Activated CD8-positive, alpha-beta memory T cell treated with anti-CD3 and anti-CD28 coated beads for 36 hours (primary cell): Measurements from ENCODE around the gene GUCY1B1. TPM values are rescaled to one million over a fixed set of nuclear protein-coding genes. Genes with fewer than 3 reads are reported as not detected.

Experiments used
- CTCF ChIA-PET: fragments of 350-600 bp; sonication (Branson Sonifier 250); formaldehyde crosslinking; loops from one replicate; lab custom pipeline; 2021; ENCODE audit warnings: antibody characterized with exemption; lab: Charles Lee
- POLR2A ChIA-PET: fragments of 350-600 bp; sonication (Branson Sonifier 250); formaldehyde crosslinking; loops from one replicate; lab custom pipeline; 2021; ENCODE audit warnings: antibody characterized with exemption; lab: Charles Lee
- total RNA-seq, 2 experiments: library from RNA; stranded (reverse); gene quantifications; one replicate each; pipeline ENCODE4 v1.2.3, GENCODE V29; 2021

The GUCY1B1 gene
- total RNA-seq: under 1 TPM; 0.08 to 0.29 TPM

- ChIA-PET CTCF (no interaction called here), POLR2A (no interaction called here)
Observed at GRCh38 chr4:155758481-155759371, at the start of gene GUCY1B1. TSS of gene GUCY1B1 (plus strand) at chr4:155759021. CDS start at chr4:155759141, 120 bp downstream.

GRCh38 chr4:155709918-155710317, 48.9 kb upstream of the GUCY1B1 start:
- ChIA-PET POLR2A (no interaction called here), CTCF (no interaction called here)

DNA sequence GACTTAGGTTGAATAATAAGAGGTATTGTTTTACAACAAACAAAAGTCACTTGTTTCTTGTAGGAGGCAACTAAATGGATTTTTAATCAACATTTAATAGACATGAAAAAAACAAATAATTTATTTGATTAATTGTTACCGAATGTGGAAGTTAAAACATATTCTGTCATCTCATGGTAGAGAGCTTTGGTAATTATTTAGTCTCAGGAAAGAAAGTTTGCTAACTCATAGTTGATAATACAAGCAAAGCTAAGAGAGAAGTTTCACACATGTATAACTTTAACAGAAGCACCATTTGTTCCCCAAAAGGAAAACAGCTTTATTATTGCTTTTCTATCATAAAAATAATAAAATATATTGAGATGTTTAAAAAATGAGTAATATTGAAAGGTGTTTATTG, 47.3 kb upstream of the GUCY1B1 start:
- POLR2A ChIA-PET: no interaction called here
- CTCF ChIA-PET: no interaction called here

DNA sequence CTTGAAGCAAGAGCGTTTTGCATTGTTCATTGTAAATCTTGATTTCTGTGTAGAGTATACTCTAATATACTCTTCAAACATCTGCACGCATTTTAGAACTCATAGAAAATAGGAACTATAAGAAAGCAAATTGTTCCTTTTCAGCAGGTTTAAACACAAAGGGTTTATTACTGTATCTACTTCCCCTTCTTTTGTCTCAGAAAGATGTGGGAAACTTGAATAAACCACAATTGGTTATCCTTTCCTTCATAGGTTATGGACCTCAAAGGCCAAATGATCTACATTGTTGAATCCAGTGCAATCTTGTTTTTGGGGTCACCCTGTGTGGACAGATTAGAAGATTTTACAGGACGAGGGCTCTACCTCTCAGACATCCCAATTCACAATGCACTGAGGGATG, 46.0 kb upstream of the GUCY1B1 start:
- ChIA-PET POLR2A (no interaction called here), CTCF (no interaction called here)

- CTCF ChIA-PET: no interaction called here
- POLR2A ChIA-PET: no interaction called here
Observed at GRCh38 chr4:155713911-155714310, 44.9 kb upstream of the GUCY1B1 start.

- POLR2A ChIA-PET: no interaction called here
- CTCF ChIA-PET: no interaction called here
Observed at GRCh38 chr4:155722336-155722735, 36.5 kb upstream of the GUCY1B1 start.

DNA sequence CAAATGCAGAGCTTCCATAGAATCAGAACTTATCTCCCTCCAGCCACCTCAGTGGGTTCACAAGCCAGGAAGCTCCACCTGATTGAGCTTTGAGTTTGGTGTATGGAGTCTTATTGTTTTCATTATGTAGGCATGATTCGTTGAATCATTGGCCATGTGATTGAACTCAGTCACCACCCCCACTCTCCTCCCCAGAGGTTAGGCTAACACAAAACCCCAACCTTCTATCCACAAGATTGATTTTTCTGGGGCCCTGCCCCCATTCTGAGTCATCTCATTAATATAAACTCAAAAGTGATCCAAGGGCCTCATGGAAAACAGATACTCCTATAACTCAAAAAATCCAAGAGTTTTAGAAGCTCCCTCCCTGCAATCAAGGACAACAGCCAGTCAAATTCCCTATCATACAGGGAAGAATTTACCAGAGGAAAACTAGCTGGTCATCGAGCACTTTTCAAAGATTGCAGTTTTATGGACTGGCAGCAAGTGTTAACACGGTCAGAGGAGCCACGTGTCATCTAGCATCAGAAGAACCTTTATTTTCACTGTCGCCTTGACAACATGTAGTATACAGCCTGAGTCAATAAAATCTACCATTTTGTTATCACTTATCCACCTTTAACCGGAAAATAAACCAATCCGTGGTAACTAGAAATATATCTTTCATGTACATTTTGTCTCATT, 35.9 kb upstream of the GUCY1B1 start:
- ChIA-PET POLR2A (no interaction called here), CTCF (no interaction called here)

DNA sequence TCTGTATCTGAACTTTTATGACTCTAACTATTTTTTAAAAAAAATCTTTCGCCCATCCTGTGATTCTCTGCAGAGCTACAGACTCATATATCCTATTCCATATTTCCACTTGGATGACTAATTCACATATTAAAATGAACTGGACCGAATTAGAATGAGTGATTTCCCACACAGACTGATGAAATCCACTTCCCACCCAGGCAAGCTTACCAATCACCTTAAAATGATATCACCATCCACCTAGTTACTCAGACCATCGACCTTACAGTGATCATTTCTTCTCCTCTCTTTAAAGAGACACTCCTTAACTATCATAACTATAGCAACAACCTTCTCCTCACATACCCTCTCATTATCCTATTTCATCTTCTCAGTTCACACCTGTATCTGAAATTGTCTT, 34.1 kb upstream of the GUCY1B1 start:
- CTCF ChIA-PET: no interaction called here

DNA sequence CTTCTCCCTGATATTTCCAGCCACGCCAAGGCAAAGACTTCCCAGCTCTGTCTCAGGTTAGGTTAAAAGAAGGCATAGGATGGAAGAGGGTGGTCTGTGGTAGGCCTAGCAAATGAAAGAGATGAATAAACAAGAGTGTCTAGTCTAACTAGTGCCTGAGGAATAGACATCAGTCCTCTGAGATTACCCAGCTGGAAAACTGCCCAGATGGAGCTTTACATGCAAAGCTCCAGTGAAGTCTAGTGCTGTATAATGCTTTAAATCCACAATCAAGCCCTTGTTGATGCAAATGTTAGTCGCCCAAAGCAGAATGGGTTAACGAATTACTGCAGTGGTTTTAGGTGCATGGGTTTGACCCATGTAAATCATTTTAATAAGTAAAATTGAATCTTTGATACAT, 24.8 kb upstream of the GUCY1B1 start:
- CTCF ChIA-PET: no interaction called here
- POLR2A ChIA-PET: no interaction called here

More for the DNA sequence above, 34.1 kb upstream of the GUCY1B1 start:
- POLR2A ChIA-PET: no interaction called here

- POLR2A ChIA-PET: no interaction called here
- CTCF ChIA-PET: no interaction called here
Observed at GRCh38 chr4:155734951-155735350, 23.9 kb upstream of the GUCY1B1 start.

GRCh38 chr4:155735496-155735895, 23.3 kb upstream of the GUCY1B1 start:
- ChIA-PET CTCF (no interaction called here), POLR2A (no interaction called here)

DNA sequence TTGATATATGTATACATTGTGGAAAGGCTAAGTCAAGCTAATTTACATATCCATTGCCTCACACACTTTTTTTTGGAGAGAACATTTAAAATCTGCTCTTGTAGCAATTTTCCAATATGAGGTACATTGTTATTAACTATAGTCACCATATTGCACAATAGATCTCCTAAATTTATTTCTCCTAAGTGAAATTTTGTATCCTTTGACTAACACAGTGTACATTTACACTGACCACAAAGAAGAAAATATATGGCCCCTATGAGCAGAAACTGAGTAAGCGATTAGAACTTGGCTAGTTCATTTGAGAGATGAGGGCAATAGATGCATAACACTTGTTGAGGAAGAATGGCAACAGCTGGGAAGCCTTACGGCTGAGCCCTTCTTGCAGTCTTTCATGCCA, 20.3 kb upstream of the GUCY1B1 start:
- ChIA-PET POLR2A (no interaction called here), CTCF (no interaction called here)

- ChIA-PET POLR2A (no interaction called here), CTCF (no interaction called here)
Observed at GRCh38 chr4:155741546-155741945, 17.3 kb upstream of the GUCY1B1 start.

DNA sequence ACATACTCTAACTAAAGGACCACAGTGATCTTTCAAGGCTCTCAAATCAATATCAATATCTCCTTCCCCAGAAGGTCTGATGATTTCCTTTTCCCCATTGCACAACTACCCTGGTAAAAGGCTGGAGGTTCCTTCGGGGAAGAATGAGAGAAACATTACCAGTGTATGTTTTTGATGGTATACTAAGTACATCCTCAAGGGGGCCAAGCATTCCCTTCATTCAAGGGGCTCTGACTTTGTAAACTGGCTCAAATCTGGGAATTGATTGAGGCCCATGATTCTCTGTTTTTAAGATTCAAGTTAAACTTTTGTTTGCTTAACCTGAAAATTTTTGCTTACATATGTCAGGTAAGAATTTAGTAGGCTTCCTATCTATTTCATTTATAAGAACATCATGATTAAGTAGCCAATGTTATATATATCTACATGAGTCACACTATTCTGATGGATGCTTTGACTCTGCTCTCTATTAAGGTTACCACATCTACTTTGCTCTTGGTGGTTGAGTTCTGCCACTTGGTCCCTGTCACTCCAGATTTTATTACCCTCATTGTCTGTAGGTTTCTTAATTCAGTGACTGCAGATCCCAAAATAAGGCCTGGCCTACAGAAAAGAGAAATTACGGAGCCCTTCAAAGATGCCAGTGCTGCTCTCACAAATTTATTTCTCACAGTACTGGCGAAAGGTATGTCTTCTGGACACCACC, 16.4 kb upstream of the GUCY1B1 start:
- CTCF ChIA-PET: no interaction called here
- POLR2A ChIA-PET: no interaction called here

- POLR2A ChIA-PET: no interaction called here
- CTCF ChIA-PET: no interaction called here
Observed at GRCh38 chr4:155745984-155746383, 12.8 kb upstream of the GUCY1B1 start.

GRCh38 chr4:155748039-155748438, 10.8 kb upstream of the GUCY1B1 start:
- CTCF ChIA-PET: no interaction called here
- POLR2A ChIA-PET: no interaction called here

- ChIA-PET CTCF (no interaction called here), POLR2A (no interaction called here)
Observed at GRCh38 chr4:155749041-155749440, 9.8 kb upstream of the GUCY1B1 start.

GRCh38 chr4:155751569-155751968, 7.3 kb upstream of the GUCY1B1 start:
- POLR2A ChIA-PET: no interaction called here
- CTCF ChIA-PET: no interaction called here

- ChIA-PET POLR2A (no interaction called here), CTCF (no interaction called here)
Observed at GRCh38 chr4:155757745-155758265, 1.0 kb upstream of the GUCY1B1 start.
